GM23338 (cell line): ENCODE data around the gene ALDH2. TPM values are rescaled to one million over a fixed set of nuclear protein-coding genes. Genes with fewer than 3 reads are reported as not detected.

Experiments used
- ATAC-seq: fragments of 200-7000 bp; cut with Tn5 transposase; 3 replicates; pipeline ENCODE4 v1.9.1; 2020
- DNase-seq: peaks from one replicate; pipeline ENCODE4 v3.0.0-alpha.2; 2015; ENCODE audit warnings: low spot score
- H2AFZ ChIP-seq: fragments of 200-600 bp; sonication (generic); 2 replicates; pipeline ENCODE4 v1.8.0; 2016; ENCODE audit warnings: antibody characterized with exemption, mild to moderate bottlenecking, moderate library complexity
- H3F3A ChIP-seq: fragments of 200-600 bp; sonication (generic); replicated peaks from 2 replicates; pipeline ENCODE4 v1.8.0; 2017; ENCODE audit warnings: antibody characterized with exemption, mixed run types, low read depth
- H3K27ac ChIP-seq: fragments of 200-600 bp; sonication (generic); 2 replicates; pipeline ENCODE4 v1.6.1; 2016; ENCODE audit warnings: low read depth
- H3K27me3 ChIP-seq: fragments of 200-600 bp; sonication (generic); 2 replicates; pipeline ENCODE4 v1.8.0; 2016; ENCODE audit warnings: mild to moderate bottlenecking, mixed run types, moderate library complexity; ENCODE audit not compliant: insufficient read depth
- H3K36me3 ChIP-seq: fragments of 200-600 bp; sonication (generic); 2 replicates; pipeline ENCODE4 v1.8.0; 2016; ENCODE audit warnings: mild to moderate bottlenecking; ENCODE audit not compliant: insufficient read depth
- H3K4me1 ChIP-seq: fragments of 200-600 bp; sonication (generic); 2 replicates; pipeline ENCODE4 v1.8.0; 2016; ENCODE audit warnings: mild to moderate bottlenecking, moderate library complexity; ENCODE audit not compliant: insufficient read depth
- H3K4me2 ChIP-seq: fragments of 200-600 bp; sonication (generic); 2 replicates; pipeline ENCODE4 v1.7.1; 2017; ENCODE audit warnings: mixed run types
- H3K4me3 ChIP-seq: fragments of 200-600 bp; sonication (generic); 2 replicates; pipeline ENCODE4 v1.6.1; 2016; ENCODE audit warnings: mixed run types
- H3K79me2 ChIP-seq: fragments of 200-600 bp; sonication (generic); replicated peaks from 2 replicates; pipeline ENCODE4 v1.8.0; 2017; ENCODE audit warnings: mild to moderate bottlenecking; ENCODE audit not compliant: insufficient read depth
- H3K9me2 ChIP-seq: fragments of 200-600 bp; sonication (generic); 2 replicates; pipeline ENCODE4 v1.8.0; 2017; ENCODE audit not compliant: insufficient read depth
- H4K20me1 ChIP-seq: fragments of 200-600 bp; sonication (generic); replicated peaks from 2 replicates; pipeline ENCODE4 v1.8.0; 2017; ENCODE audit warnings: mild to moderate bottlenecking; ENCODE audit not compliant: insufficient read depth
- H3K27ac Mint-ChIP-seq: 2 replicates; pipeline ENCODE4 v1.8.0; 2020; ENCODE audit warnings: inconsistent platforms, mild to moderate bottlenecking, moderate library complexity, mixed read lengths
- H3K27me3 Mint-ChIP-seq: 3 replicates; pipeline ENCODE4 v1.8.0; 2022; ENCODE audit warnings: low read depth, mild to moderate bottlenecking, moderate library complexity, mixed read lengths, inconsistent platforms; ENCODE audit not compliant: insufficient read depth, poor library complexity
- H3K36me3 Mint-ChIP-seq: 3 replicates; pipeline ENCODE4 v1.8.0; 2021; ENCODE audit warnings: low read depth, mild to moderate bottlenecking, inconsistent platforms, moderate library complexity, mixed read lengths
- H3K4me1 Mint-ChIP-seq: 3 replicates; pipeline ENCODE4 v1.8.0; 2020; ENCODE audit warnings: mild to moderate bottlenecking, inconsistent platforms, mixed read lengths
- H3K4me3 Mint-ChIP-seq: 3 replicates; pipeline ENCODE4 v1.8.0; 2021; ENCODE audit warnings: moderate library complexity, mild to moderate bottlenecking, inconsistent platforms, mixed read lengths
- H3K9me3 Mint-ChIP-seq: 3 replicates; pipeline ENCODE4 v1.8.0; 2020; ENCODE audit warnings: moderate library complexity, mild to moderate bottlenecking, inconsistent platforms, mixed read lengths
- CTCF ChIP-seq, 2 experiments: fragments of 200-600 bp in 1 of 2; sonication (generic) in 1 of 2; conservative IDR thresholded peaks; 2 replicates each; pipeline versions ENCODE4 v1.5.1 to v1.6.1; 2016 to 2017; ENCODE audit warnings: antibody characterized with exemption in 2 of 2, low read depth in 2 of 2, mild to moderate bottlenecking in 2 of 2, moderate library complexity in 1 of 2
- ETS1 ChIP-seq: IDR thresholded peaks from 2 replicates; pipeline ENCODE4 v1.6.1; 2016; ENCODE audit warnings: antibody characterized with exemption
- EZH2phosphoT487 ChIP-seq: fragments of 200-600 bp; sonication (generic); IDR thresholded peaks from one replicate; pipeline ENCODE4 v1.8.1; 2018; ENCODE audit warnings: antibody characterized with exemption; ENCODE audit not compliant: unreplicated experiment
- JUNB ChIP-seq: IDR thresholded peaks from one replicate; pipeline ENCODE4 v1.6.1; 2016; ENCODE audit warnings: antibody characterized with exemption; ENCODE audit not compliant: unreplicated experiment
- NANOG ChIP-seq: IDR thresholded peaks from 2 replicates; pipeline ENCODE4 v1.6.1; 2016; ENCODE audit warnings: antibody characterized with exemption, borderline replicate concordance
- POLR2AphosphoS5 ChIP-seq: IDR thresholded peaks from 2 replicates; pipeline ENCODE4 v1.6.1; 2016; ENCODE audit warnings: antibody characterized with exemption, low read depth
- STAT1 ChIP-seq: IDR thresholded peaks from one replicate; pipeline ENCODE4 v1.6.1; 2016; ENCODE audit warnings: antibody characterized with exemption; ENCODE audit not compliant: unreplicated experiment
- ZNF114 ChIP-seq: fragments of 250-450 bp; sonication (Bioruptor Pico); IDR thresholded peaks from 2 replicates; pipeline ENCODE4 v1.5.0; 2020; ENCODE audit warnings: mild to moderate bottlenecking, moderate library complexity
- ZNF331 ChIP-seq: fragments of 250-450 bp; sonication (Bioruptor Pico); IDR thresholded peaks from 2 replicates; pipeline ENCODE4 v1.5.0; 2020; ENCODE audit warnings: low read depth, mild to moderate bottlenecking, moderate library complexity
- ZNF462 ChIP-seq: fragments of 250-450 bp; sonication (Bioruptor Pico); IDR thresholded peaks from 2 replicates; pipeline ENCODE4 v1.5.0; 2020; ENCODE audit warnings: mild to moderate bottlenecking, moderate library complexity
- polyA plus RNA-seq: library from polyadenylated mRNA; unstranded; fragments of >200 nt; fragmentation: Nextera tagmentation; extraction: Ambion mirVana; gene quantifications from 2 replicates; pipeline ENCODE4 v1.2.1, GENCODE V29; 2016
- total RNA-seq: library from RNA; depleted of rRNA; stranded (reverse); fragments of >200 nt; shearing (Covaris generic); gene quantifications from 2 replicates; pipeline ENCODE4 v1.2.3, GENCODE V29; 2014
- TF ChIP-seq, protein P1 (sequence below): IDR thresholded peaks from one replicate; pipeline ENCODE4 v1.6.1; 2018; ENCODE audit warnings: antibody characterized with exemption; ENCODE audit not compliant: unreplicated experiment

The ALDH2 gene
- total and polyA plus RNA-seq, 2 experiments from 2014 or later, result 14.9 to 50.5 TPM

DNA sequence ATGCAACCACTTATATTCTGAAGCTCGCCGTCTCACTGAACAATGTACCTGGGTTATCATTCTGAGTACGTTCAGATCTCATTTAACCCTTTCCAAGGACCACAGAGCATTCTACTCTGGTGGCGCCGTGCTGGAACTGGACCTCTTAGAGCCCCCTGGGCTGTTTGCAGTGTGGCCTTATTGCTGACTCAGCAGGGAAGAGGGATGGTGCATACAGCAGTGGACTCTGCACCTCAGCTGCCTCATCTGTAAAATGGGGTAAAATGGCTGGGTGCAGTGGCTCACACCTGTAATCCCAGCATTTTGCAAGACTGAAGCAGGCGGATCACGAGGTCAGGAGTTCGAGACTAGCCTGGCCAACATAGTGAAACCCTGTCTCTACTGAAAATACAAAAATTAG, 2.9 kb downstream of the ALDH2 start:
- Histone ChIP-seq H3K4me3 (no peak overlapping the region), H4K20me1 (peaks cover 10% of the 10 kb centered on the region), H3K4me2 (no peak overlapping the region), H3K36me3 (no peaks in the 10 kb centered on the region), H3K4me1 (peaks cover 7% of the 10 kb centered on the region), H3K79me2 (peaks cover 49% of the 10 kb centered on the region), H2AFZ (no peak overlapping the region), H3K9me2 (no peaks in the 10 kb centered on the region), H3K27ac (no peak overlapping the region), H3F3A (0 out of 2 replicates have a peak, but pooled peaks cover 8% of the 10 kb centered on the region), H3K27me3 (no peaks in the 10 kb centered on the region)
- peaks cover 14% of the 10 kb centered on the region; the same call in 2 of the 3 replicates for H3K9me3 Mint-ChIP-seq
- H3K27ac Mint-ChIP-seq, result no peak overlapping the region
- TF ChIP-seq, protein P1, sequence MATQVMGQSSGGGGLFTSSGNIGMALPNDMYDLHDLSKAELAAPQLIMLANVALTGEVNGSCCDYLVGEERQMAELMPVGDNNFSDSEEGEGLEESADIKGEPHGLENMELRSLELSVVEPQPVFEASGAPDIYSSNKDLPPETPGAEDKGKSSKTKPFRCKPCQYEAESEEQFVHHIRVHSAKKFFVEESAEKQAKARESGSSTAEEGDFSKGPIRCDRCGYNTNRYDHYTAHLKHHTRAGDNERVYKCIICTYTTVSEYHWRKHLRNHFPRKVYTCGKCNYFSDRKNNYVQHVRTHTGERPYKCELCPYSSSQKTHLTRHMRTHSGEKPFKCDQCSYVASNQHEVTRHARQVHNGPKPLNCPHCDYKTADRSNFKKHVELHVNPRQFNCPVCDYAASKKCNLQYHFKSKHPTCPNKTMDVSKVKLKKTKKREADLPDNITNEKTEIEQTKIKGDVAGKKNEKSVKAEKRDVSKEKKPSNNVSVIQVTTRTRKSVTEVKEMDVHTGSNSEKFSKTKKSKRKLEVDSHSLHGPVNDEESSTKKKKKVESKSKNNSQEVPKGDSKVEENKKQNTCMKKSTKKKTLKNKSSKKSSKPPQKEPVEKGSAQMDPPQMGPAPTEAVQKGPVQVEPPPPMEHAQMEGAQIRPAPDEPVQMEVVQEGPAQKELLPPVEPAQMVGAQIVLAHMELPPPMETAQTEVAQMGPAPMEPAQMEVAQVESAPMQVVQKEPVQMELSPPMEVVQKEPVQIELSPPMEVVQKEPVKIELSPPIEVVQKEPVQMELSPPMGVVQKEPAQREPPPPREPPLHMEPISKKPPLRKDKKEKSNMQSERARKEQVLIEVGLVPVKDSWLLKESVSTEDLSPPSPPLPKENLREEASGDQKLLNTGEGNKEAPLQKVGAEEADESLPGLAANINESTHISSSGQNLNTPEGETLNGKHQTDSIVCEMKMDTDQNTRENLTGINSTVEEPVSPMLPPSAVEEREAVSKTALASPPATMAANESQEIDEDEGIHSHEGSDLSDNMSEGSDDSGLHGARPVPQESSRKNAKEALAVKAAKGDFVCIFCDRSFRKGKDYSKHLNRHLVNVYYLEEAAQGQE, result no peak
- TF ChIP-seq NANOG, result no peak
- no peak for TF ChIP-seq ZNF114 (CRISPR knock-in tag)
- no peak for TF ChIP-seq ETS1
- TF ChIP-seq POLR2AphosphoS5, result no peak
- no peak for TF ChIP-seq STAT1
- no peak for TF ChIP-seq ZNF462
- no peak for TF ChIP-seq JUNB
- no peak for TF ChIP-seq ZNF331 (CRISPR knock-in tag)
- no peak for TF ChIP-seq CTCF (conservative IDR thresholded peaks at IDR 0.05; ENCODE audit: low read depth in 2 of 2)
- no peak for TF ChIP-seq EZH2phosphoT487
- DNase-seq, result no peak
- peaks cover 21% of the 10 kb centered on the region for H3K36me3 Mint-ChIP-seq
- no peak overlapping the region for H3K4me3 Mint-ChIP-seq
- peaks cover 16% of the 10 kb centered on the region for H3K4me1 Mint-ChIP-seq
- H3K27me3 Mint-ChIP-seq, result peaks cover 16% of the 10 kb centered on the region
- no peak for ATAC-seq
